GM12878 (cell line): ENCODE results near the gene ZNF213. TPM values are rescaled to one million over a fixed set of nuclear protein-coding genes. Genes with fewer than 3 reads are reported as not detected.

Experiments used
- E2F4 ChIP-seq: IDR thresholded peaks from 2 replicates; pipeline ENCODE4 v1.6.1; 2012; ENCODE audit warnings: low read depth, low read length, improper control_type of control experiment
- EED ChIP-seq: sonication (generic); IDR thresholded peaks from 2 replicates; pipeline ENCODE4 v1.6.1; 2016; ENCODE audit warnings: antibody characterized with exemption, low read depth
- EP300 ChIP-seq, 2 experiments: fragments of 150-350 bp in 1 of 2; IDR thresholded peaks; 2 replicates each; pipeline ENCODE4 v1.6.1; 2011 to 2012; ENCODE audit warnings: low read depth in 2 of 2, low read length in 2 of 2, borderline replicate concordance in 1 of 2, improper control_type of control experiment in 1 of 2, inconsistent platforms in 1 of 2; ENCODE audit not compliant: control insufficient read depth in 1 of 2
- GABPA ChIP-seq: IDR thresholded peaks from 2 replicates; pipeline ENCODE4 v1.6.1; 2014; ENCODE audit warnings: antibody characterized with exemption, low read depth, mild to moderate bottlenecking, inconsistent platforms
- MYB ChIP-seq: fragments of 150-350 bp; IDR thresholded peaks from 2 replicates; pipeline ENCODE4 v1.6.1; 2014; ENCODE audit warnings: mild to moderate bottlenecking, low read depth, low read length, borderline replicate concordance
- NBN ChIP-seq: fragments of 450-650 bp; IDR thresholded peaks from 2 replicates; pipeline ENCODE4 v1.6.1; 2016
- NFIC ChIP-seq: IDR thresholded peaks from 2 replicates; pipeline ENCODE4 v1.6.1; 2012; ENCODE audit warnings: low read depth, mild to moderate bottlenecking, inconsistent platforms, low read length, moderate library complexity
- NKRF ChIP-seq: fragments of 450-650 bp; conservative IDR thresholded peaks from 2 replicates; pipeline ENCODE4 v1.6.1; 2017; ENCODE audit warnings: mild to moderate bottlenecking, moderate library complexity
- RCOR1 ChIP-seq: conservative IDR thresholded peaks from 2 replicates; pipeline ENCODE4 v1.6.1; 2012; ENCODE audit warnings: low read depth, low read length, improper control_type of control experiment
- SKIL ChIP-seq: fragments of 450-650 bp; IDR thresholded peaks from 2 replicates; pipeline ENCODE4 v1.6.1; 2017; ENCODE audit warnings: mild to moderate bottlenecking, low read depth, inconsistent platforms; ENCODE audit not compliant: poor library complexity, severe bottlenecking
- ZZZ3 ChIP-seq: IDR thresholded peaks from 2 replicates; pipeline ENCODE4 v1.6.1; 2011; ENCODE audit warnings: low read depth; ENCODE audit not compliant: control insufficient read depth, insufficient read length
- polyA plus RNA-seq, 11 experiments: library from polyadenylated mRNA; depleted of rRNA in 4 of 11; unstranded in 6 of 11; stranded (reverse) in 5 of 11; fragments of >200 nt; fragmentation: Nextera tagmentation in 4 of 11; fragmentation: Illumina TruSeq in 1 of 11; extraction: Ambion mirVana in 4 of 11; extraction: Trizol in 1 of 11; gene quantifications; 1 replicate in 1 of 11; 2 replicates in 10 of 11; pipeline versions ENCODE4 v1.2.1 to v1.2.3, GENCODE V29; 2011 to 2016; ENCODE audit warnings: inconsistent platforms in 2 of 11, missing spikeins in 2 of 11, low read depth in 1 of 11
- total RNA-seq, 4 experiments: library from RNA; depleted of rRNA in 3 of 4; stranded (reverse); fragments of >200 nt in 3 of 4; fragmentation: Illumina TruSeq in 1 of 4; extraction: Trizol in 1 of 4; gene quantifications; 2 replicates each; pipeline versions ENCODE4 v1.2.1 to v1.2.3, GENCODE V29; 2013 to 2021

ZNF213 gene
- total and polyA plus RNA-seq, 10 of the 15 experiments (the other 5 are each of a cell fraction or from before 2014, with no cell fraction given), result 0.53 to 9.4 (median 1.1) TPM

GRCh38 chr16:3152991-3153368 lies 18.2 kb downstream of the ZNF213 start (continued):
- TF ChIP-seq NKRF (no peak), MYB (no peak), EP300 (IDR thresholded peaks at IDR 0.05; ENCODE audit: borderline replicate concordance in 1 of 2, control insufficient read depth in 1 of 2, low read depth in 2 of 2, low read length in 2 of 2) (0 out of 4 replicates have a peak, but pooled peaks of 1 of the 2 experiments have one; percentile 27), SKIL (peak; percentile 71), NBN (no peak), EED (no peak), E2F4 (no peak), NFIC (peak; percentile 19; the same call in 1 of the 2 replicates), ZZZ3 (no peak), RCOR1 (0 out of 2 replicates have a peak, but pooled peaks have one; percentile 11), GABPA (0 out of 2 replicates have a peak, but pooled peaks have one; percentile 11)
